ENCODE measurements around the gene ITPRIPL1. TPM values are rescaled to one million over a fixed set of nuclear protein-coding genes. Genes with fewer than 3 reads are reported as not detected.

ITPRIPL1 gene
- polyA plus RNA-seq, 1 donor from 2014 or later = 4.4 TPM

GRCh38 chr2:96330407-96330806, 5.3 kb downstream of the ITPRIPL1 start:
- H3K36me3 Mint-ChIP-seq = no peaks in the 10 kb centered on the region
- no peak overlapping the region for H3K4me3 Mint-ChIP-seq
- no peaks in the 10 kb centered on the region for H3K9me3 Mint-ChIP-seq
- H3K27ac Mint-ChIP-seq = no peak overlapping the region
- H3K4me1 Mint-ChIP-seq = peaks cover 14 to 23% (median 20%) of the 10 kb centered on the region in 3 donors
- no peaks in the 10 kb centered on the region for H3K27me3 Mint-ChIP-seq

DNA sequence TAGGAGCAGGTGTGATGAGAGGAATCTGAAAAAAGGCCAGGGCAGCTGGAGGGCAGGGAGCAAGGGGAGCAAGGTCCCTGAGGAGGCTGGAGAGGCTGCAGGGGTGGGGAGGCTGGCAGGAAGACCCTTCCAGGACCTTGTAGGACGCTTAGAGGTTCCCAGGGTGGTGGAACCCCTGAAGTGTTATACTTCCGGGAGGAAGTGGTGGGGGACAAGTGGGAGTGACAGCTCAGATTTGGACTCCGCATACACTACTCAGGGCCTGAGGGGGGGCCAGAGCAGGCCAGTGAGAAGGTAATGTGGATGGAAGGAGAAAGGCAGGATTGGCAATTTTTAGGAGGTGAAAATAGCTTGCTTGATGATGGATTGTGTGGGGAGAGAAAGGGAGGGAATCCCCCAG, 8.6 kb downstream of the ITPRIPL1 start:
- Mint-ChIP-seq H3K36me3 (no peaks in the 10 kb centered on the region), H3K4me3 (peak overlapping the region in 3 of 4 donors; percentile 34 to 88 (median 76)), H3K4me1 (peaks cover 24 to 26% (median 24%) of the 10 kb centered on the region in 3 donors), H3K9me3 (no peaks in the 10 kb centered on the region), H3K27me3 (no peaks in the 10 kb centered on the region), H3K27ac (peak overlapping the region; percentile 79 to 87 (median 86))

DNA sequence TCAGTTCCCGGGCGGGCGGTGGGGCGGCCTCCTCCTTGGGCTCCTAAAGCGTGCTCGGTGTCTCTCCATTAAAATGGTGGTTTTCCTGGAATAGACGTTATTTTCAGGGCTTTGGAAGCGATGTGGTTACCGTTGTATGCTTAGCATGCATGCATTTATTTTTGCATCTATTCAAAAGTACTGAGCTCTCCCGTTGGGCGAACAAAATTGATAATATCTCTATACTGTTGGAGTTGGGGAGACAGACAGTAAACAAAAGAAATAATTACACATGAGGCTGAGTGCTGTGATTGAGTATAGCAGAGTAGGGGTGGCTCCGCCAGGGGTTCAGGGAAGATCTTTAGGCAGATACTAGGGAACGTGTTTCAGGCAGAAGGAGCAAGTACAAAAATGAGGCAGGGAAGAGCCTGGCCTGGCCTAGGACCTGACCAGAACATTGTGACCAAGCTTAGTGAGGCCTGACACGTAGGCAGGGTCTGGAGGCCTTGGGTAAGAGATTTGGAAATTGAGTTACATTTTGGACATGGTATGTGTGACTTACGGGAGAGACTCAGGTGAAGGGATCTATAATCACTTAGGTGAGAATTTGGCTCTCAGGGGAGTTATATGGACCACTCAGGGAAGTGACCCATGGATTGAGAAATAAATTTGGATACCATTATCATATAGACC, 11.1 kb downstream of the ITPRIPL1 start:
- no peaks in the 10 kb centered on the region for H3K27me3 Mint-ChIP-seq
- no peaks in the 10 kb centered on the region for H3K9me3 Mint-ChIP-seq
- peaks cover 24 to 36% (median 30%) of the 10 kb centered on the region in 3 donors for H3K4me1 Mint-ChIP-seq
- H3K27ac Mint-ChIP-seq = peak overlapping the region; percentile 79 to 87 (median 84)
- H3K36me3 Mint-ChIP-seq = peaks cover 2% of the 10 kb centered on the region
- H3K4me3 Mint-ChIP-seq = peak overlapping the region; percentile 76 to 93 (median 89)

DNA sequence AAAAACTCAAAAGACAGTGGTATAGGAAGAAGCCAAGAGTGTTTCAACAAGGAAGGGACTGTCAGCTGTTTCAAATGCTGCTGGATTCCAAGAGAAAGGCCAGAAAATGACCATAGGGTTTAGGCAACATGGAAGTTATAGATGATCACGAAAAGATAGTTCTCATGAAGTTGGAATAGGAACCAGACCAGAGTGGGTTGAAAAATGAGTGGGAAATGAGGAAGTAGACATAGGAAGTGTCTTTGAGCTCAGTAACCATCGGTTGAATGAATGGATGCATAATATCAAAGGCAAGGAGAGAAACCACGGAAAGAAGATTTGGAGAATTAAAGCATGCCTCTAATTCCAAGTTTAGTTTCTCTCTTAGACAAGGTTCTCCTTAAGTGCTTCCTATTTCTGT, 11.8 kb downstream of the ITPRIPL1 start:
- H3K4me1 Mint-ChIP-seq = peaks cover 25 to 41% (median 35%) of the 10 kb centered on the region in 3 donors
- H3K4me3 Mint-ChIP-seq = peak overlapping the region in 3 of 4 donors; percentile 39 to 76 (median 47)
- no peaks in the 10 kb centered on the region for H3K9me3 Mint-ChIP-seq
- no peaks in the 10 kb centered on the region for H3K27me3 Mint-ChIP-seq
- peak overlapping the region; percentile 59 to 87 (median 79) for H3K27ac Mint-ChIP-seq
- peaks cover 2% of the 10 kb centered on the region for H3K36me3 Mint-ChIP-seq

DNA sequence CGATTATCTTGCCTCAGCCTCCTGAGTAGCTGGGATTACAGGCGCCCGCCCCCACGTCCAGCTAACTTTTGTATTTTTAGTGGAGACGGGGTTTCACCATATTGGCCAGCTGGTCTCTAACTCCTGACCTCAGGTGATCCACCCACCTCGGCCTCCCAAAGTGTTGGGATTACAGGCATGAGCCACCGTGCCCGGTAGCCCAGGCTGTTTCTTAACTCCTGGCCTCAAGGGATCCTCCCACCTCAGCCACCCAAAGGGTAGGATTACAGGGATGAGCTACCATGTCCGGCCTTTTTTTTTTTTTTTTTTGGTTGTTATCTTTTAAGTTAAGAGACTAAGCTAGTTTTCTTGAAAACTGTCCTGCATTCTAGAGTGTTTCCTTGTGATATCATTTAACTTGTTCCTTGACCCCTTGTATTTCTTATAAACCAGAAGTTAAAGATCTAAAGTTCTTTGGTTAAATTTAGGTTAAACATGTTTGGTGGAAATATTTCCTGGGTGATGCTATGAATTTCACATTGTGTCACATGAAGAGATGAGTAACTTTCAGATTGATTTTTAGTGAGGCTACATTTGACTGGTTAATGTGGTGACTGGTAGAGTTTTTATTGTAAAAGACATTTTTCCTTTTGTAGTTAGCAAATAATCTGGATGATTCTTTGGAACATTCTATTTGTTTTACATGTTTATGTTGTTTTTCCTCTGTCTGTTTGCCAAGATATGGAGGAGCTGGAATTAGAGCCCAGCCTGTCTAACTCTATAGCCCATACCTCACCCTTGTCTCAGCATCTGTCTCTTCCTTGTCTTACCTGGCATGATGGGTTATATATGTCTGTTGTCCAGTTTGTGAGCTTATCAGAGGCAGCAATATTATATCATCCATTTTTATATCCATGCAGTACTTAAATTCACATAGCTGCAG, 15.6 kb downstream of the ITPRIPL1 start:
- Mint-ChIP-seq H3K4me1 (peaks cover 44 to 62% (median 49%) of the 10 kb centered on the region in 3 donors), H3K27ac (peak overlapping the region in 1 of 3 donors; percentile 10), H3K4me3 (peak overlapping the region in 2 of 4 donors; percentile 53 to 87), H3K27me3 (no peaks in the 10 kb centered on the region), H3K9me3 (no peaks in the 10 kb centered on the region), H3K36me3 (peaks cover 2% of the 10 kb centered on the region)

GRCh38 chr2:96341641-96342040, 16.5 kb downstream of the ITPRIPL1 start:
- H3K4me3 Mint-ChIP-seq = peak overlapping the region in 3 of 4 donors; percentile 16 to 72 (median 20)
- H3K27me3 Mint-ChIP-seq = no peaks in the 10 kb centered on the region
- peaks cover 3% of the 10 kb centered on the region for H3K36me3 Mint-ChIP-seq
- peak overlapping the region in 1 of 3 donors; percentile 10 for H3K27ac Mint-ChIP-seq
- H3K4me1 Mint-ChIP-seq = peaks cover 38 to 56% (median 46%) of the 10 kb centered on the region in 3 donors
- H3K9me3 Mint-ChIP-seq = no peaks in the 10 kb centered on the region

DNA sequence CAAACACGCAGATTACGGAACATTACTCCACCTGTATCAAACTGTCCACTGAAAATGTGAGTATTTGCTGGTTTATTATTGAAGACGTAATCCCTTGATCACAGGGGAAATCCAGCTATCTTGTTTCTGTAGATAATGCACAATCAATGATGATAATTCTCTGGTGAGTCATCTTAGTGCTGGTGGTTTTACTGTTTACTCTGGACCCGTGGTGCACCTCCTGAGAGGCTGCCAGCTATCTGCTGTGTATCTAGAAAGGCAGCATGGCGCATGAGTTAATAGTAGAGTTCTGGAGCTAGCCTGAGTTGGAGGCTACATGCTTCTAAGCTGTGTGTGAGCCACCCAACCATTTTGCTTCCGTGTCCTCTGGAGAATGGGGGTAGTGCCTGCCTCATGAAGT, 17.0 kb downstream of the ITPRIPL1 start:
- peaks cover 5% of the 10 kb centered on the region for H3K36me3 Mint-ChIP-seq
- peak overlapping the region; percentile 1 to 72 (median 19) for H3K4me3 Mint-ChIP-seq
- H3K4me1 Mint-ChIP-seq = peaks cover 33 to 53% (median 42%) of the 10 kb centered on the region in 3 donors
- peak overlapping the region; percentile 10 to 95 (median 10) for H3K27ac Mint-ChIP-seq
- H3K27me3 Mint-ChIP-seq = no peaks in the 10 kb centered on the region
- H3K9me3 Mint-ChIP-seq = no peaks in the 10 kb centered on the region

- Mint-ChIP-seq H3K36me3 (peaks cover 5% of the 10 kb centered on the region), H3K27ac (peak overlapping the region; percentile 10 to 82 (median 64)), H3K4me3 (peak overlapping the region; percentile 17 to 83 (median 54)), H3K27me3 (no peaks in the 10 kb centered on the region), H3K4me1 (peaks cover 28 to 48% (median 40%) of the 10 kb centered on the region in 3 donors), H3K9me3 (no peaks in the 10 kb centered on the region)
These were observed 18.9 kb downstream of the ITPRIPL1 start for GRCh38 chr2:96344011-96344410.

DNA sequence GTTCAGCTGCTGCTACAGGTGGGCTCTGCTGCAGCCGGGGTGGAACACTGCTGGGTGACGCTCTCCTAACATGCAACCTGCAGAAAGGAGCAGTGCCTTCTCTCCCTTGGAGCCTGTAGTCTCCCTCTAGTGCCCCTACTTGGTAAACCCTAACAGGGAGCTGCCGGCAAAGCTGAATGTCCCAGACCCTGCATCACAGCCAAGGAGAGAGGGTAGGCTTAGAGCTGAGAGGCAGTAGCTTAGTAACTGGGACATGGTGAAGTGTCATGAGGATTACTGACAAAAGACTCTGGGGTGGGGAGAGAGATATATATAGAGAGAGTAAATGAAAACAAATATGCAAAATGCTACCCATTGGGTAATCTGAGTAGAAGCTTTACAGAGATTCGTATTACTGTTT, 20.3 kb downstream of the ITPRIPL1 start:
- H3K36me3 Mint-ChIP-seq = peaks cover 3% of the 10 kb centered on the region
- peak overlapping the region; percentile 76 to 91 (median 90) for H3K27ac Mint-ChIP-seq
- peak overlapping the region in 2 of 4 donors; percentile 36 to 80 for H3K4me3 Mint-ChIP-seq
- H3K4me1 Mint-ChIP-seq = peaks cover 28 to 44% (median 40%) of the 10 kb centered on the region in 3 donors
- H3K9me3 Mint-ChIP-seq = no peaks in the 10 kb centered on the region
- H3K27me3 Mint-ChIP-seq = no peaks in the 10 kb centered on the region

- Mint-ChIP-seq H3K4me3 (peak overlapping the region in 1 of 4 donors; percentile 36), H3K9me3 (no peaks in the 10 kb centered on the region), H3K36me3 (peaks cover 3% of the 10 kb centered on the region), H3K27me3 (no peaks in the 10 kb centered on the region), H3K27ac (peak overlapping the region in 1 of 3 donors; percentile 90), H3K4me1 (peaks cover 28 to 41% (median 37%) of the 10 kb centered on the region in 3 donors)
These were observed 20.8 kb downstream of the ITPRIPL1 start for GRCh38 chr2:96345868-96346462.

- no peak overlapping the region for H3K4me3 Mint-ChIP-seq
- H3K36me3 Mint-ChIP-seq = peaks cover 3% of the 10 kb centered on the region
- H3K27me3 Mint-ChIP-seq = no peaks in the 10 kb centered on the region
- H3K27ac Mint-ChIP-seq = peak overlapping the region in 1 of 3 donors; percentile 31
- H3K9me3 Mint-ChIP-seq = no peaks in the 10 kb centered on the region
- H3K4me1 Mint-ChIP-seq = peaks cover 23 to 28% (median 28%) of the 10 kb centered on the region in 3 donors
These were observed 22.3 kb downstream of the ITPRIPL1 start for GRCh38 chr2:96347395-96347794.

DNA sequence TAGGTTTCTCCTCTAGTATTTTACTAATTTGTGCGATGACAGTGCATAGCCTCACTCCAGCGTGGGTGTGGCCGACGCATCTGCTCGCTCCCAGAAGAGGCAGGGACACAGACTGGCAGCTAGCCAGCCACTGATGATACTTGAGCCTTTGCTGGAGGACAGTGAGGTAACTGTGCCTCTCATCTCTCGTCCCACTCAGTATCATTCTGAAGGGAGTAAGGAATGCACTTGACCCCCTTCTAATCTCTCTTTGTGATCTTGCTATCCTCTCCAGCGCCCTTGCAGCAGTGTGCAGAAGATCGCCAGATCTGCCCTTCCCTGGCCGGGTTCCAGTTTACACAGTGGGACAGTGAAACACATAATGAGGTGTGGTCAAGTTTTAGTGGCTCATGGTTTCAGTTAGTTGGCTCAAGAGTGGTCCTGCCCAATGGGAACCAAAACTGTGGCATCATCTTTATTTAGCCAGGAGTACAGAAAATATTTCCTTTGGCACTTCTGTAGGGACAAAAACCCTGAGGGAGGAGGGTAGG, 28.0 kb downstream of the ITPRIPL1 start:
- no peaks in the 10 kb centered on the region for H3K36me3 Mint-ChIP-seq
- H3K27me3 Mint-ChIP-seq = no peaks in the 10 kb centered on the region
- H3K4me3 Mint-ChIP-seq = no peak overlapping the region
- no peaks in the 10 kb centered on the region for H3K4me1 Mint-ChIP-seq
- no peaks in the 10 kb centered on the region for H3K9me3 Mint-ChIP-seq
- no peak overlapping the region for H3K27ac Mint-ChIP-seq

DNA sequence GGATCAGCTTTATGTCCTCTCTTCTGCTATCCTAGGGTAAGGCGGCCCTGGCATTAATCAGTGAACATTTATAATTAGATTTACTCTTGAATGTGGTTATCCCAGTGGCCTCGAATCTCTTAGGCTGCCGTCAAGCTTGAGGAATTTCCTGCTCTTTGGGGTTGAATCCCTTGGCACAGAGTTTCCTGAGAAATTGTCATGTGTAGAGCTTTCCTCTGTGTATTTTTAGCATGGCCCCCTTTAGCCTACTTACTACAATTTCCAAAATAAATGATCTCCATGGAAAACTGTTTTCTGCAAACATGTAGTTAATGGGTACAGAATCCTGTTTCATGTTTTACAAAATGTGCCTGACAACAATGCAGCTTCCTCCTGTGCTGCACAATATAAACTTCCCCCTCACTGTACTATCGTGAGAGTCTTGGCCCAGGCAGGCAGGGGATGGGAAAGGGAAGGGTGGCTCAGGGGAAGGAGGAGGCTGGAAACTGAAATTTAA, 28.5 kb downstream of the ITPRIPL1 start:
- H3K27me3 Mint-ChIP-seq = no peaks in the 10 kb centered on the region
- H3K36me3 Mint-ChIP-seq = no peaks in the 10 kb centered on the region
- no peaks in the 10 kb centered on the region for H3K9me3 Mint-ChIP-seq
- H3K4me1 Mint-ChIP-seq = no peaks in the 10 kb centered on the region
- H3K4me3 Mint-ChIP-seq = no peak overlapping the region
- no peak overlapping the region for H3K27ac Mint-ChIP-seq

- Mint-ChIP-seq H3K36me3 (no peaks in the 10 kb centered on the region), H3K9me3 (no peaks in the 10 kb centered on the region), H3K27ac (no peak overlapping the region), H3K4me3 (no peak overlapping the region), H3K4me1 (no peaks in the 10 kb centered on the region), H3K27me3 (no peaks in the 10 kb centered on the region)
These were observed 29.4 kb downstream of the ITPRIPL1 start for GRCh38 chr2:96354492-96354891.
